NOMO-1 treated with DMSO at 0.1 percent for 48 hours (cell line): ENCODE data around the gene COL13A1.

Experiments used
- DNase-seq: peaks from one replicate; lab custom pipeline; 2025; ENCODE audit not compliant: unreplicated experiment; lab: John Stamatoyannopoulos, UW

Gene COL13A1

GRCh38 chr10:69884024-69884367 lies 82.3 kb downstream of the COL13A1 start:
- no peak for DNase-seq

DNA sequence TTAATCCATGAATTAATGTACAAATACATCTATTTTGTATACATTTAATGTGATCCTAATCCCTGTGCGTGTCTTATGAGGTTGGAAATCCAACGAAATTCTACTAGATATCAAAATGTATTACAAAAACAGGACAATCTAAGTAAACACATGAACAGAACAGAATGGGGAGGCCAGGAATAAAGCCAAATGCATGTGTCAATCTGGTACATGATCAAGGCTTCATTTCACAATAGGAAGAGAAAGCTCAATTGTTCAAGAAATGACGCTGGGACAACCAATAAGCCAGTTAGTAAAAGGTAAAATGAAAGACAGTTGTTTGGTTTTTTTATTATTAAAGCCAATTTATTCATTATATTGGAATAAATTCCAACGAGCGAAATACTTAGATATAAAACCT lies 83.0 kb downstream of the COL13A1 start:
- DNase-seq: no peak

DNA sequence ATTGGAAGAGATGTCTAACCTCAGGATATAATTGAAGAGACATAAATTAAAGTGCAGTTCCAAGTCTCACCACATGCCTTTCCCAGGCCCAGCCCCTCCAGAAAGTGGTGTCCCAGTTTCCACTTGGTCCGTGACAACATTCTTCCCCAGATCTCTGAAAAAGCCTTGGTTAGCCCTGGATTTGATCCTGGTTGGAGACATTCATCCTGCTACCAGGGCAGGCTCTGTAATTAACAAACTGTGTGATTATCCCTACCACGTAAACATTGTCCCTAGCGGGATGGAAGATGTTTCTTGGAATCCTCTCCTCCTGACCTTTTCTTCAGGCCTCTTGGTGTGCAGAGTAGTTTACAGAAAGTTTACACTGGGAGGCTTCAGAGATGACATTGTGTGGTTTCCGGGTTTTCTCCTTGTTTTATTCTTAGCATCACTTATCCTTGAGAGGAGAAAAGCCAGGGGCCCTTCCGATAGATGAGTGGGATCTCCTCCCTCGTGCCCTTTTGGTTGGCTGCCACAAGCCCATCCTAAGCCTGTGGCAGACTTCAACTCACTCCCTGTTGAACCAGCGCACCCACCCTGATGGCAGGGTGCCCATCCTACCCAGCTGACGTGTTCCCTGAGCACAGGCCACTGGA lies 83.8 kb downstream of the COL13A1 start:
- no peak for DNase-seq

DNA sequence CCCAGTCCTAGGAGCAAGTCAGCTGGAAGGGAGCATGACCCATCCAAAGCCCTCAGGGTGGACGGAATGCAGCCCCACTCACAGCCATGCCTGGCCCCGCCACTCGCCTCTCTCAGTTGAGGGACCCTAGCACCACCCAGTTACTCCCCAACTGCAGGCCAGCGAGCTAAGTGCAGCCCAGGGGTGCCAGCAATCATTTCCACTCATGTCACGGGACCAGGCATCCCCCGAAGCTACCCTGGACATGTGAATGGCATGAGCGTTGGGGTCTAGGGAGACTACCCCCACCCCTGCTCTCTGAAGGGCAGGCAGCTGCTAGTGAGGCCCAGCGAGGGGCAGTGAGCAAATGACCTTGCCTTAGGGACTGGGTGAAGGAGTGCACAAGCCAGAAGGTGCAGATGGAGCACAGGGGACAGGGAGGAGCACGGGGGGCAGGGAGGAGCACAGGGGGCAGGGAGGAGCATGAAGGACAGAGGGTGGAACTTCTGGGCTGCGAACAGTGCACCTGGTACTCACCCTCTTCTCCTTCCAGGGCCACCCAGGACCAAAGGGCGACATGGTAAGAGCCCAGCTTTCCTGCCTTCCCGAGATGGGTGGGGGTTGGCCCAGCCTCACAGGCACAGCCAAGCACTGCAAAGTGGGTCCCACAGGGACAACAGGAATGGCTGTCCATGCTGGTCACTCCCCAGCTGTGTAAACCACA lies 87.3 kb downstream of the COL13A1 start:
- no peak for DNase-seq

DNA sequence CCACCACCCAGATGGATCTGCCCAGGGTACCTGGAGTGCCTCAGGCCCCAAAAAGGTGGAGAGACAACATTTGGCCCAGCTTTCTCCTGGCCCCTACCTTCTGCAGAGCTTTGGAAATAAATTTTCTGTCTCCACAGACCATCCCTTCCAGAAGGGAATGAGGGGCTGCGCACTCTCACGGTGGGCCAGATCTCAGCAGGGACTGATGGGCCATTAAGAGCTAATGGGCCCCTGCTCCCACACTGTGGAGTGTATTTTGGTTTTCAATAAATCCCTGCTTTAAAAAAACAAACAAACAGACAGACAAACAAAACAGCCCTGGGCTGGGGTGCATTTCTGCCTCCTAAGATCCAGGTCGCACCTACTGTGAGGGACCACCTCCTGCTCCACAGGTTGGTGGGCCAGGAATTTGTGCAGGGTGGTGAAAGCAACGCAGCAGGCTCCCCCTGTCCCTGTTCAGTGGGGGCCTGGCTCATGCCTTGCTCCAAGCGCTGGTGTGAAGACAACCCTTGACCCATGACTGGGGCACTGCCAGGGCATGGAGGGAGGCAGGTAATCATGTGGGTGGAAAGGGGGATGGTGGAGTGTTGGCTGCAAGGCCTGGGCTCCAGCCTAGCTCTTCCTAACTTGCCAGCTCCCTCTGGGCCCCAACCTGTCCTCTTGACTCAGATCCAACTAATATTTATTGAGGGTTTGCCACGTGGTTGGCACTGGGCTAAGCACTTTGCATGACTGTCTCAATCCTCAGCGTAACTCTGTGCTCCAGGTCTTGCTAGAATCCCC lies 88.5 kb downstream of the COL13A1 start:
- no peak for DNase-seq

- DNase-seq: no peak
Observed at GRCh38 chr10:69891057-69891617, 89.4 kb downstream of the COL13A1 start.

DNA sequence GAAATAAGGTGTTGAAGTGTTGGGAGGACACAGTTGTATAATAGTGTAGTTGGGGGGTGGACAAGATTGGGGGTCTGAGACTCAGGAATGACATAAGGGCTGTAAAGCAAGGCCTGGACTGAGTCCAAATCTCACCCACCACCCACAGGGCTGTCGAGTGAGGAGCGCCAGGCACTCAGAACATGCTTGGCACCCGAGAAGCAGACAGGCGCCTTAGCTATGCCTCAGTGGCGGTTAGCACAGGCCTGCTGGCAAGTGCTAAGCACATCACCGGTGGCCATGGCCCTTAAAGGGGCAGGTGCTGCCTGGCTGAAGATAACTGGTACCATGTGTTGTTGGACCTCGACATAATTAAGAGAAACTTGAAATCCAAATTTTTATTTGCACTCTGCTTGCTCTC lies 90.7 kb downstream of the COL13A1 start:
- DNase-seq: no peak

DNA sequence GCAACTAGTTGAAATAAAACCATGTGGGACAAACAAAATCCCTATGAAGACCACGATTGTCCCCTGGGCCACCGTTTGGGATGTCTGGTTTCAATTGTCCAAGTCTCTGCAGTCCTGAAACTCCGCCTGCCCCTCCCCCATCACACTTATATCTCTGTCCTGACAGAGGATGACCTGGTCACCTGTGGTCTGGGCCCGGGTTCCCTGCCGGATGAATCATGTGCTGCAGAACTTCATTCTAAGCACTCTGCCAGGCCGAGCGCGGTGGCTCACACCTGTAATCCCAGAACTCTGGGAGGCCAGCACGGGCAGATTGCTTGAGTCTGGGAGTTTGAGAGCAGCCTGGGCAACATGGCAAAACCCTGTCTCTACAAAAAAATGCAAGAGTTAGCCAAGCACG lies 91.1 kb downstream of the COL13A1 start:
- no peak for DNase-seq

- DNase-seq: no peak
Observed at GRCh38 chr10:69893271-69893900, 91.7 kb downstream of the COL13A1 start.

GRCh38 chr10:69894156-69894555 lies 92.5 kb downstream of the COL13A1 start:
- DNase-seq: peak; percentile 79

DNA sequence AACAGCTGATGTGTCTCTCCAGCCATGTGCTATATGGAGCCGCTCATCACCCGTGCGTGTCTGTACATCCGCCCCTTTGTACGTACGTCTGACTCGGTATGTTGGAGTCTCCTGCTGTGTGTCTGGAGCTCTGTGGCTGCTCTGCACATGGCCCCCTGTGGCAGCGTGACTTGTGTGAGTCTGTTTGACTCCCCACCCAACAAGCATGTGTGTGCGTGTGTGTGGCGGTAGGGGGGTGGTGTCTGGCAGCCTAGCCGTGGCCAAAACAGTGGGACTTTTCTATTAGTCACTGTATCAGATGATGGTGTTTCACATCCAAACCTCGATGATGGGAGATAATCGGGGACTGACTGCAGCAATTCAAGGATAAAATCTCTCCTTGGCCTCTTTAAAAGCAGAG lies 94.1 kb downstream of the COL13A1 start:
- no peak for DNase-seq

DNA sequence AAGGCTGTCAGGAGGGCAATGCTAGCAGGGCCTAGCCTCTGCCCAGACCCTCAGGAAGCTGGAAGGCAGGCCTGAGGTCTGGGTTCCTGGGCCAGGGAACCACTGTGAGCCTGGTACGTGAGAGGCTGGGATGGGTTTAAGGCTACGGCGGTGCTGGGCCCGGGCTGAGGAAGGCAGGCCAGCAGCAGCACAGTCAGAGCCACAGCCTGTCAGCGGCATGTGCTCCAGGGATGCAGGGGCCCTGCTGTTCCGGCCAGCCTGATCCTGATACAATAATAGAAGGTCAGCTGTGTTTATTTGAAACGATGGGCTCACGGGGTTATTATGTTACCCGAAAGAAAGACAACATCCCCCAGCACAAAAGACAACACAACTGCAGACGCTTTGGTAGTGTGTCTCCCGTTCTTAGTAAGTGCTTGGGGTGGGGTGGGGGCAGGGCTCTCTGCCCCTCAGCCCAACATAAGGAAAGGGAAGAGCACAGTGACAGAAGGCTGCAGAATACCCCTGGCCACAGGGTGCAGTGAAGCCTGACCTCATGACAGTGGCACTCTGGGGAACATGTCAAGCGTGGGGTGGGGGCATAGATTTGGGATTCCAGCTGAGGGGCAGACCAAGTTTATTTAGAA lies 95.0 kb downstream of the COL13A1 start:
- no peak for DNase-seq

GRCh38 chr10:69897432-69897831 lies 95.7 kb downstream of the COL13A1 start:
- DNase-seq: no peak

DNA sequence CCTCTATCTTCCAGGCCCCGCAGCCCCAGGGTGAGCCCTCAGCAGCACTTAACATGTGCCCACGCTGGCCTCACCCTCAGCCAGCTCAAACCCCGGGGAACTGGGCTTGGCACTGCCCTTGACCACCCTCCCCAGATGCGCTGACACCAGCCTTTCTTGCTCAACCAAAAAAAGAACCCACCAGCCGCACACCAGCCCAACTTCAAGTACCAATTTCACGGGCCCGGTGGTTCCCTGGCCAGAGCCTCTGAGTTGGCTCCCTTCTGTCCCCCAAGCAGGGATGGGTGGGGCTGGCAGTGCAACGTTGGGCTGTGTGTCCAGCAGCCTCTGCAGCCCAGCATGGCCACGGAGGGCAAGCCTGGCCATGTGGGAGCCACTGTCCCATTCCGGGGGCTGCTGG lies 96.3 kb downstream of the COL13A1 start:
- no peak for DNase-seq

- no peak for DNase-seq
Observed at GRCh38 chr10:69898524-69898923, 96.8 kb downstream of the COL13A1 start.

DNA sequence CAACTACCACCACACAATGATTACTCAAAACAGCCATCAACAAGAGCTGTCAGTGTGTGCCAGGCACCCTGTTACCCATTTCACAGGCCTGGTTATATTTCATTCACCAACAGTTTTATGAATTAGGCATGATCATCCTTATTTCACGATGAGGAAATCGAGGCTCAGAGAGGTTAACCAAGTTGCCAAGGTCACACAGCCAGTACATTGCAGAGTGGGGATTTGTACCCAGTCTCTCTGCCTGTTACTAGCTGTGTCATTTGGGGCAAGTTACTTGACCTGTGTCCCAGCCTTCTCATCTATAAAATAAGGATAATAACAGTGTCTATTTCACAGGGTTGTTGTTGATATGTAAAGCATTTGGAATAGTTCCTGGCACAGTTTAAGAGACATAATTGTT lies 97.2 kb downstream of the COL13A1 start:
- no peak for DNase-seq

- no peak for DNase-seq
Observed at GRCh38 chr10:69899727-69900595, 98.3 kb downstream of the COL13A1 start.

GRCh38 chr10:69901022-69901421 lies 99.3 kb downstream of the COL13A1 start:
- DNase-seq: no peak

- DNase-seq: no peak
Observed at GRCh38 chr10:69901628-69902505, 100.2 kb downstream of the COL13A1 start.
